Stimulated activated CD4-positive, alpha-beta T cell treated with anti-CD3 and anti-CD28 coated beads, Interleukin-1b, Interleukin-23, amount 100 ng/mL, for 24 hours (primary cell): ENCODE measurements around the gene CENPE.
"Not testable (repeated sequence)": the region's sequence is repeated elsewhere in the genome, so short reads cannot be mapped to it uniquely, and the experiment has no call there.

Experiments used
- DNase-seq, 4 experiments: peaks; one replicate each; pipeline ENCODE4 v3.0.0-alpha.2; 2020; ENCODE audit warnings: low read depth in 4 of 4, low spot score in 1 of 4

CENPE gene

DNA sequence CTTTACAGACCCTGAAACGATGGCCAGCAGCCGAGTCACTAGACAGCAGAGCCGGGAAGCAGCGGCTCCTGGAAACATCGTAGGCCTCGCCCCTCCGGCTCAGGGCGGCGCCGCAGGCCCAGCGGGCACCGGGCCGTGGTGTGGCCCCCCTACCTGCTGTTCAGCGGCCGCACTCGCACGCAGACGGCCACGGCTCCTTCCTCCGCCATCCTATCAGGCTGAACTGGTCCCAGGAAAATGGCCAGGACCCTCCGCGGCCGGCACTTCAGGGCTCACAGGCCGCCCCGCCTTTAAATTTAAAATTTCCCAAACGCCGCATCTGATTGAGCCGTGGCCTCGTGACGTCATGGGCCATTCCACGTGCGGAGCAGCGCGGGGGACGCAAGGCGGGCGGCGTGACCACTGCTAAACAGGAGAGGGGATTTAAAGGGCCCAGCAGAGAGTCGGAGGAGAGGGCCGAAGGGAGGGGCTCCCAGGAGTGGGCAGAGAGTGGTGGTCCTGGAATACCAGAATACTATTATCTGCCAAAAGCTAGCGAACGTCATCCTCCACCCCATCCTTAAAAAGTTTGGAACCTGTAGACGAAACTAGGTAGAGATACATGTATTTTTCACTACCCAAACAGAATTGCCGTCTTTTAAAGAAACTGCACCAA is at the start of gene CENPE:
Gene CENPE, minus strand, starts transcription at position 233 of the 655 bp plus-strand sequence. Its CDS starts 24 bp downstream, at position 209.
- peak; percentile 71 to 75 (median 74) for DNase-seq

DNA sequence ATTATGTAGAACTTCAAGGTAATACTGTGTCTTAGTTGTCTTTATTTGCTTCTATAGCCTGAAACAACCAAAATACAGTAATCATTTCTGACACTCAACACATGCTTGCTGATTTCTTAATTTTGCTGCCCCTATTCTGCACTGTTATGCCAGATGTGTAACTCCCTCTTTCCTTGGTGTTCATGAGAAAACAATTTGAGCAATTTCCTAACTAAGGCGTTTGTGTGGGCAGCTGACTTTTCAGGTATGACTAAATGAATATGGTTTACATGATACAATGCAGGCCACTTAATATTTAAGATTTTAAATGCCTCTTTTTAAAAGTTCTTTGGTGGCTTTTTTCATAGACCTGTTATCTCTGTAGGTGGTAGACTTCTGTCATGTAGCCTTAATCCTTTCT is 46.1 kb upstream of the CENPE start:
- DNase-seq: no peak

GRCh38 chr4:103230938-103231337 is 32.8 kb upstream of the CENPE start:
- not testable (repeated sequence) for DNase-seq

GRCh38 chr4:103223556-103223955 is 25.4 kb upstream of the CENPE start:
- DNase-seq: not testable (repeated sequence)

DNA sequence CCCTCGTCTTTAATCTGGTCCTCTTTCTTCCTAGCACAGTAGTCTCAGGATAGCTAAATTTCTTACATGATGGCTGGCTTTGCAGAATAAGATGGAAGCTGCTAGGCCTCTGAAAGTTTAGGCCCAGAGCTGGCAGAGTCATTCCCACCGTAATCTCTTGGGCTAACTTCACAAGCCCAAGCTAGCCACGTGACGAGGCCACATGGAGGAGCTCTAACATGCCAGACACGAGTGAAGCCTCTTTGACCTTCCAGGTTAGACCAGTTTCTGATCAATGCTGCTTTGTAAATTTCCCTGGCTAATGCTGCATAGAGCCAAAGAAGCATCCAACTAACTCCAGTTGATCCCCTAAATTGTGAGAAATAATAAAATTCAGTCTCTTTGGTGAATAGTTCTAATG is 9.5 kb upstream of the CENPE start:
- no peak for DNase-seq

GRCh38 chr4:103204111-103204510 is 6.0 kb upstream of the CENPE start:
- DNase-seq: no peak

DNA sequence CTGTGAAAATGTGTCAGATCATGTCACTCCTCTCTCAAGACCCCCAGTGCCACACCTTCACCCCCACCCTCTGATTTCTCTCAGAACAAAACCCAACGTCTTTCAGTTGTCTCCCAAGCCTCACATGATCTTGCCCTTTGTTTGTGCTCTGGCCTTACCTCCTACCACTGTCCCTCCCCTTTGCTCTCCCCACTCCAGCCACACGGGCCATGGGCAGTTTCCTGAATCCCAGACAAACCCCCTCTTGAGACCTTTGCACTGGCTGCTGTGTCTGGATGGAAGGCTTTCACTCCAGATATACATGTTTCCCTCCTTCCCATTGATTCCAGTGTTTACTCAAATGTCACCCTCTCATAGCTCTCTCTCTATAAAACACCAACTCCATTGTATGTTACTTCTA is 3.6 kb upstream of the CENPE start:
- DNase-seq: no peak

DNA sequence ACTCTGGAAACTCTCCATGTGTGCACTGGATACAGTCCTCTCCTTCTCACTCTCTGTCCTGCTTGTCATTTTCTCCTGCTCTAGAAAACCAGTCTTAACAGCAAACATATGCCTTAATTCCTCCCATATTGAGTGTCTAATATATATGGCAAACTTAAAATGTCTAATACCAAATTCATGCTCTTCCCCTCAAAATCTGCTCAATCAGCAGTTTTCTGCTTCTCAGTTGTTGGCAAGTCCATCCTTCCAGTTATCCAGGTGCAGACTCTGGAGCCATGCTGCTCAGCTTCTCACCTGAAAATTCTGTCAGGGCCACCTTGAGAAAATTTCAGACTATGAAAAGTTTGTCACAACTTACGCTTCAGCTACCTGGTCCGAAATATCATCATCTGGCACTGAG is 3.1 kb upstream of the CENPE start:
- no peak for DNase-seq

GRCh38 chr4:103199009-103199408 is 866 bp upstream of the CENPE start:
- DNase-seq: peak in 1 of 4 experiments; percentile 1

DNA sequence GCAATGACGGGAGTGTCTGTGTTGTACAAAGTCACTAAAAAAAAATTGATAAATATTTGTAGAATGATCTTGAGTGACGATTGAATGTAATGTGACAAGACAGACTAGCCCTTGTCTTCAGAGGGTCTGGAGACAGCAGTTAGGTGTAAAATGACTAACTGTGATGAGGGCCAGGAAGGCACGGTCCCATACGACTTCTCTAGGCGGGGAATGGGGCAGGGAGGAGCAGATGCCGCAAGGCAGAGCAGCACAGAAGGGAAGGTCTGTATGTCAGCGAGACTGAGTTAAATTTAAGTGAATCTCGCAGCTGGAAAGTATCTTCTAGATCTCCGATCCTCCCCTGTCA is 405 bp downstream of the CENPE start:
- no peak for DNase-seq

- DNase-seq: no peak
Observed at GRCh38 chr4:103193457-103193856, 4.7 kb downstream of the CENPE start.

GRCh38 chr4:103171006-103171405 is 27.1 kb downstream of the CENPE start:
- no peak for DNase-seq

GRCh38 chr4:103169750-103170149 is 28.4 kb downstream of the CENPE start:
- not testable (repeated sequence) for DNase-seq

- DNase-seq: no peak
Observed at GRCh38 chr4:103168993-103169392, 29.1 kb downstream of the CENPE start.

DNA sequence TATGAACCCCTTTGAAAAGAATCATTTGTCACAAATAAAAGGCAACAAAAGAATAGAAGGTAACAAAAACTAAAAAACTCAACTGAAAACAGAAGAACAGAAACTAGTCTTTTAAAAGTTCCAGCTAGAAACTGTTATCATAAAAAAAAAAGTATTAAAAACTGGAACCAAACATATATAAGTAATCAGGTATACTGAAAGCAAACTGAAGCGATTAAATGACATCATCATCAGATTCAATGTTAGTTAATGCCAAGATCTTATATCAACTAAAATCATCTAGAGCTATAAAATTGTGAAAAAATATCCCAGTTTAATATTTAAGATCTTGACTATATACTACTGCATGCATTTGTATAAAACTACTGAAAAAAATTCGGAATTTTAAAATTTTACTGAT is 36.0 kb downstream of the CENPE start:
- DNase-seq: no peak

GRCh38 chr4:103158760-103159159 is 39.4 kb downstream of the CENPE start:
- no peak for DNase-seq

- DNase-seq: no peak
Observed at GRCh38 chr4:103156106-103156505, 42.0 kb downstream of the CENPE start.

DNA sequence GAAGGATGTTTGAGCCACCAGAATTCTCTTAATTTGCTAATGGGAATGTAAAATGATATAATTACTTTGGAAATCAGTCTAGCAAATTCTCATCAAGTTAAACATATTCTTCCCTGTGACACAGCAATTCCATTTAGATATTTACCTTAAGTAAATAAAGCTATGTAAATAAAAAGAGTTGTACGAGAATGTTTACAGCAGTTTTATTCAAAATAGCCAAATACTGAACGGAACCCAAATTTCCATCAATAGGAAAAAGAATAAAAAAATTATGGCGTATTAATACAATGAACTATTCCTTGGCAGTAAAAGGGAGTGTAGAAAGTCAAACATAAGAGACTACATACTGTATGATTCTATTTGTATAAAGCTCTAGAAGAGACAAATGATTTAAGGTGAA is 45.8 kb downstream of the CENPE start:
- no peak for DNase-seq

GRCh38 chr4:103150677-103151076 is 47.5 kb downstream of the CENPE start:
- DNase-seq: no peak

GRCh38 chr4:103144926-103145325 is 53.2 kb downstream of the CENPE start:
- no peak for DNase-seq

- no peak for DNase-seq
Observed at GRCh38 chr4:103137446-103137827, 60.7 kb downstream of the CENPE start.

GRCh38 chr4:103136671-103137445 is 61.3 kb downstream of the CENPE start:
- DNase-seq: no peak

DNA sequence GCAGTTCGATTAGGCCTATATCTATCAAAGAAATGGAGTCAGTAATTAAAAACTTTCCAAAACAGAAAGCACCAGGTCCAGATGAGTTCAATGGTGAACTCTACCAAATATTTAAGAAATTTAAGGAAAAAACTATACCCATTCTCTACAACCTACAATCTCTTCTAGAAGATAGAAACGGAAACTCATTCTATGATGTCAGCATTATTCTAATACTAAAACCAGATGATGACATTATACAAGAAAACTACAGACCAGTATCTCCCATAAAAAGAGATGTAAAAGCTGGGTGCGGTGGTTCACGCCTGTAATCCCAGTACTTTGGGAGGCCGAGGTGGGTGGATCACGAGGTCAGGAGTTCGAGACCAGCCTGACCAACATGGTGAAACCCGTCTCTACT is 69.0 kb downstream of the CENPE start:
- DNase-seq: no peak
